IMR-90 (cell line): ENCODE measurements around the gene AHR. TPM values are rescaled to one million over a fixed set of nuclear protein-coding genes. Genes with fewer than 3 reads are reported as not detected.

Experiments used
- ATAC-seq: fragments of 200-7000 bp; cut with Tn5 transposase; 2 replicates; pipeline ENCODE4 v1.9.1; 2020; ENCODE audit warnings: low read depth, mild to moderate bottlenecking, moderate library complexity
- BruUV-seq: library from RNA; stranded (reverse); fragments of 400-500 nt; replicated peaks from 2 replicates; lab custom pipeline; 2021; lab: Mats Ljungman, UMichigan
- CTCF ChIA-PET: fragments of 300-600 bp; formaldehyde crosslinking; extraction: SDS; loops from one replicate; lab custom pipeline; 2021; ENCODE audit warnings: antibody characterized with exemption; lab: Yijun Ruan, JAX
- POLR2A ChIA-PET: fragments of 300-600 bp; sonication (Branson Sonifier 250); formaldehyde crosslinking; loops from one replicate; lab custom pipeline; 2022; ENCODE audit warnings: antibody characterized with exemption; ENCODE audit not compliant: unreplicated experiment; lab: Charles Lee
- DNase-seq: peaks from one replicate; pipeline ENCODE4 v3.0.0; 2013
- H2AFZ ChIP-seq: replicated peaks from 2 replicates; pipeline ENCODE3; 2013; ENCODE audit warnings: low read length, mild to moderate bottlenecking; ENCODE audit not compliant: poor library complexity
- H2AK5ac ChIP-seq: 2 replicates; pipeline ENCODE4 v1.6.1; 2013; ENCODE audit warnings: low read depth, low read length, inconsistent platforms
- H2AK9ac ChIP-seq: replicated peaks from 2 replicates; pipeline ENCODE3; 2013; ENCODE audit warnings: mild to moderate bottlenecking, low read depth, low read length, moderate library complexity; ENCODE audit not compliant: poor library complexity
- H2BK120ac ChIP-seq: 2 replicates; pipeline ENCODE4 v1.6.1; 2013; ENCODE audit warnings: low read depth, low read length, inconsistent platforms
- H2BK15ac ChIP-seq: 3 replicates; pipeline ENCODE4 v1.6.1; 2013; ENCODE audit warnings: low read depth, low read length, inconsistent platforms
- H2BK20ac ChIP-seq: 2 replicates; pipeline ENCODE4 v1.6.1; 2013; ENCODE audit warnings: low read depth, mild to moderate bottlenecking, inconsistent platforms, low read length, moderate library complexity
- H2BK5ac ChIP-seq: 2 replicates; pipeline ENCODE4 v1.6.1; 2013; ENCODE audit warnings: mild to moderate bottlenecking, low read depth, low read length, inconsistent platforms; ENCODE audit not compliant: poor library complexity, severe bottlenecking
- H3K14ac ChIP-seq: replicated peaks from 2 replicates; pipeline ENCODE4 v1.6.1; 2013; ENCODE audit warnings: low read depth, low read length, inconsistent platforms
- H3K18ac ChIP-seq: 2 replicates; pipeline ENCODE4 v1.6.1; 2013; ENCODE audit warnings: low read depth, low read length, control low read depth
- H3K23ac ChIP-seq: 2 replicates; pipeline ENCODE4 v1.6.1; 2013; ENCODE audit warnings: low read depth, low read length, inconsistent platforms
- H3K27ac ChIP-seq: 2 replicates; pipeline ENCODE4 v1.5.1; 2013; ENCODE audit warnings: mild to moderate bottlenecking, control low read depth, low read length; ENCODE audit not compliant: insufficient read depth
- H3K27me3 ChIP-seq: 2 replicates; pipeline ENCODE4 v1.6.1; 2013; ENCODE audit warnings: low read length; ENCODE audit not compliant: control insufficient read depth, insufficient read depth
- H3K36me3 ChIP-seq: 2 replicates; pipeline ENCODE4 v1.6.1; 2013; ENCODE audit warnings: low read length, mixed read lengths; ENCODE audit not compliant: control insufficient read depth, insufficient read depth
- H3K4ac ChIP-seq: 2 replicates; pipeline ENCODE4 v1.6.1; 2013; ENCODE audit warnings: low read depth, low read length, inconsistent platforms
- H3K4me1 ChIP-seq: 2 replicates; pipeline ENCODE4 v1.6.1; 2013; ENCODE audit warnings: low read length, mixed read lengths; ENCODE audit not compliant: control insufficient read depth, insufficient read depth
- H3K4me2 ChIP-seq: 2 replicates; pipeline ENCODE4 v1.6.1; 2013; ENCODE audit warnings: low read depth, mild to moderate bottlenecking, control low read depth, low read length, moderate library complexity
- H3K4me3 ChIP-seq: 2 replicates; pipeline ENCODE4 v1.5.1; 2013; ENCODE audit warnings: low read depth, mild to moderate bottlenecking, control low read depth, low read length, moderate library complexity; ENCODE audit not compliant: insufficient read depth
- H3K56ac ChIP-seq: 2 replicates; pipeline ENCODE4 v1.6.1; 2013; ENCODE audit warnings: low read length, inconsistent platforms; ENCODE audit not compliant: insufficient read depth; ENCODE audit errors: extremely low read depth
- H3K79me1 ChIP-seq, 2 experiments: 2 replicates each; pipeline ENCODE4 v1.6.1; 2013; ENCODE audit warnings: low read length in 2 of 2, inconsistent platforms in 1 of 2, low read depth in 1 of 2
- H3K9ac ChIP-seq: 2 replicates; pipeline ENCODE4 v1.6.1; 2013; ENCODE audit warnings: low read depth, low read length, control low read depth
- H3K9me1 ChIP-seq: 2 replicates; pipeline ENCODE4 v1.6.1; 2013; ENCODE audit warnings: low read length, inconsistent platforms; ENCODE audit not compliant: insufficient read depth
- H3K9me3 ChIP-seq: 2 replicates; pipeline ENCODE4 v1.6.1; 2013; ENCODE audit warnings: low read length; ENCODE audit not compliant: control insufficient read depth, insufficient read depth
- H4K20me1 ChIP-seq: 2 replicates; pipeline ENCODE4 v1.6.1; 2013; ENCODE audit warnings: low read length, inconsistent platforms; ENCODE audit not compliant: insufficient read depth
- H4K5ac ChIP-seq: 2 replicates; pipeline ENCODE4 v1.6.1; 2013; ENCODE audit warnings: mild to moderate bottlenecking, low read depth, low read length, control low read depth
- H4K8ac ChIP-seq, 2 experiments: 2 replicates each; pipeline ENCODE4 v1.6.1; 2013; ENCODE audit warnings: low read depth in 2 of 2, low read length in 2 of 2, control low read depth in 1 of 2, inconsistent platforms in 1 of 2
- H4K91ac ChIP-seq: 2 replicates; pipeline ENCODE4 v1.6.1; 2013; ENCODE audit warnings: low read depth, low read length, inconsistent platforms; ENCODE audit not compliant: insufficient read depth
- BHLHE40 ChIP-seq: fragments of 150-350 bp; IDR thresholded peaks from 2 replicates; pipeline ENCODE4 v1.6.1; 2016; ENCODE audit warnings: mild to moderate bottlenecking, low read depth, low read length
- CEBPB ChIP-seq: IDR thresholded peaks from 2 replicates; pipeline ENCODE4 v1.6.1; 2012; ENCODE audit warnings: low read depth, low read length, improper control_type of control experiment
- CHD1 ChIP-seq: IDR thresholded peaks from 2 replicates; pipeline ENCODE4 v1.6.1; 2012; ENCODE audit warnings: low read depth, low read length, improper control_type of control experiment
- CTCF ChIP-seq: conservative IDR thresholded peaks from 2 replicates; pipeline ENCODE4 v1.5.1; 2012; ENCODE audit warnings: mild to moderate bottlenecking, low read depth, low read length, improper control_type of control experiment
- ELK1 ChIP-seq: fragments of 150-350 bp; IDR thresholded peaks from 2 replicates; pipeline ENCODE4 v1.6.1; 2016; ENCODE audit warnings: low read depth, mild to moderate bottlenecking, low read length, moderate library complexity, borderline replicate concordance
- FOS ChIP-seq: fragments of 150-350 bp; IDR thresholded peaks from 2 replicates; pipeline ENCODE4 v1.6.1; 2016; ENCODE audit warnings: low read depth, low read length
- MAFK ChIP-seq: IDR thresholded peaks from 2 replicates; pipeline ENCODE4 v1.6.1; 2012; ENCODE audit warnings: low read depth, low read length, improper control_type of control experiment
- MAZ ChIP-seq: IDR thresholded peaks from 2 replicates; pipeline ENCODE4 v1.6.1; 2012; ENCODE audit warnings: low read depth, mild to moderate bottlenecking, low read length, improper control_type of control experiment, moderate library complexity, borderline replicate concordance
- MXI1 ChIP-seq: IDR thresholded peaks from 2 replicates; pipeline ENCODE4 v1.6.1; 2012; ENCODE audit warnings: low read depth, mild to moderate bottlenecking, low read length, moderate library complexity, borderline replicate concordance
- NFE2L2 ChIP-seq: fragments of 150-350 bp; IDR thresholded peaks from 2 replicates; pipeline ENCODE4 v1.6.1; 2016; ENCODE audit warnings: low read depth, mild to moderate bottlenecking, low read length
- POLR2A ChIP-seq: IDR thresholded peaks from 2 replicates; pipeline ENCODE4 v1.6.1; 2012; ENCODE audit warnings: mild to moderate bottlenecking, low read depth, low read length
- RAD21 ChIP-seq: IDR thresholded peaks from 2 replicates; pipeline ENCODE4 v1.6.1; 2012; ENCODE audit warnings: low read length, improper control_type of control experiment
- RCOR1 ChIP-seq: IDR thresholded peaks from 2 replicates; pipeline ENCODE4 v1.6.1; 2012; ENCODE audit warnings: mild to moderate bottlenecking, low read length, improper control_type of control experiment; ENCODE audit not compliant: insufficient replicate concordance
- RFX5 ChIP-seq: IDR thresholded peaks from 2 replicates; pipeline ENCODE4 v1.8.0; 2012; ENCODE audit warnings: low read depth, mild to moderate bottlenecking, low read length, moderate library complexity
- SMC3 ChIP-seq: fragments of 150-350 bp; IDR thresholded peaks from 2 replicates; pipeline ENCODE4 v1.6.1; 2016; ENCODE audit warnings: low read depth, mild to moderate bottlenecking, antibody characterized with exemption, low read length, moderate library complexity
- USF2 ChIP-seq: fragments of 150-350 bp; IDR thresholded peaks from 2 replicates; pipeline ENCODE4 v1.6.1; 2017; ENCODE audit warnings: mild to moderate bottlenecking, antibody characterized with exemption, low read length, low read depth
- WGBS, 2 experiments: methylation state at CpG; one replicate each; pipeline versions ENCODE4 v1.1.5 to v1.1.7; 2013; ENCODE audit warnings: missing lambda C conversion rate in 2 of 2; ENCODE audit not compliant: insufficient read length in 1 of 2; ENCODE audit errors: extremely low coverage in 2 of 2; 5-methylcytosine and 5-hydroxymethylcytosine counted together
- dilution Hi-C: fragments of 300-500 bp; cut with HindIII; formaldehyde crosslinking; loops from one replicate; pipeline ENCODE4 v1.14.3; 2018; ENCODE audit warnings: low sequenced_read_pairs; ENCODE audit not compliant: unreplicated experiment
- in situ Hi-C: fragments of 300-500 bp; cut with MboI; formaldehyde crosslinking; loops from 3 replicates; pipeline ENCODE4 v1.14.3; 2019; ENCODE audit warnings: low sequenced_read_pairs, inconsistent platforms, mixed read lengths
- intact Hi-C: fragments of 100-400 bp; cut with micrococcal nuclease; formaldehyde crosslinking; loops from 2 replicates; pipeline ENCODE4 v1.10.0; 2022
- polyA plus RNA-seq, 3 experiments: library from polyadenylated mRNA; depleted of rRNA; stranded (reverse); fragments of >200 nt; gene quantifications; 2 replicates each; pipeline ENCODE4 v1.2.3, GENCODE V29; 2012; ENCODE audit warnings: low replicate concordance in 1 of 3
- total RNA-seq: library from RNA; depleted of rRNA; stranded (reverse); fragments of >200 nt; gene quantifications from 2 replicates; pipeline ENCODE4 v1.2.3, GENCODE V29; 2012

AHR gene
- total and polyA plus RNA-seq, 2 of the 4 experiments (the other 2 are of a cell fraction) = 6.9 to 55.2 TPM

- Histone ChIP-seq H3K9ac (no peak overlapping the region), H4K8ac (no peak overlapping the region), H2BK5ac (no peak overlapping the region), H4K20me1 (no peaks in the 10 kb centered on the region), H3K4me2 (no peak overlapping the region), H3K36me3 (peaks cover 7% of the 10 kb centered on the region; the same call in 1 of the 2 replicates), H3K79me1 (peaks cover 8 to 29% of the 10 kb centered on the region in 2 experiments), H2BK15ac (no peak overlapping the region), H3K23ac (no peak overlapping the region), H2AFZ (no peak overlapping the region), H3K18ac (no peak overlapping the region), H3K4me3 (no peak overlapping the region), H3K56ac (no peak overlapping the region), H3K14ac (no peak overlapping the region), H3K9me1 (peaks cover 7% of the 10 kb centered on the region), H4K5ac (no peak overlapping the region), H4K91ac (no peak overlapping the region), H2BK20ac (no peak overlapping the region), H3K9me3 (no peaks in the 10 kb centered on the region), H3K27me3 (no peaks in the 10 kb centered on the region), H2AK5ac (no peak overlapping the region), H3K4me1 (no peaks in the 10 kb centered on the region; the same call in 1 of the 2 replicates), H3K4ac (no peak overlapping the region), H2AK9ac (no peak overlapping the region), H2BK120ac (no peak overlapping the region), H3K27ac (no peak overlapping the region)
- no peak for DNase-seq
- POLR2A ChIA-PET = no interaction called here
- BruUV-seq = no TSS peak
- dilution Hi-C loops = no loop called here
- TF ChIP-seq CHD1 = no peak
- TF ChIP-seq ELK1 = no peak
- TF ChIP-seq RFX5 = no peak
- TF ChIP-seq USF2 = no peak
- TF ChIP-seq POLR2A = no peak
- TF ChIP-seq RAD21 = no peak
- no peak for TF ChIP-seq RCOR1
- no peak for TF ChIP-seq MAFK
- no peak for TF ChIP-seq CTCF
- no peak for TF ChIP-seq SMC3
- no peak for TF ChIP-seq MXI1
- TF ChIP-seq MAZ = no peak
- TF ChIP-seq CEBPB = no peak
- no peak for TF ChIP-seq NFE2L2
- TF ChIP-seq BHLHE40 = no peak
- no peak for TF ChIP-seq FOS
- CTCF ChIA-PET = no interaction called here
- in situ Hi-C loops = no loop called here
- intact Hi-C loops = no loop called here
- no CpG with 5 or more reads among the region's 5 CpGs for WGBS, 2 experiments
- ATAC-seq = no peak
These were observed 14.7 kb downstream of the AHR start for GRCh38 chr7:17313194-17313593.
